Measurements from ENCODE around the gene SMC1A.
"Not testable (repeated sequence)": the region's sequence is repeated elsewhere in the genome, so short reads cannot be mapped to it uniquely, and the experiment has no call there.

The SMC1A gene

DNA sequence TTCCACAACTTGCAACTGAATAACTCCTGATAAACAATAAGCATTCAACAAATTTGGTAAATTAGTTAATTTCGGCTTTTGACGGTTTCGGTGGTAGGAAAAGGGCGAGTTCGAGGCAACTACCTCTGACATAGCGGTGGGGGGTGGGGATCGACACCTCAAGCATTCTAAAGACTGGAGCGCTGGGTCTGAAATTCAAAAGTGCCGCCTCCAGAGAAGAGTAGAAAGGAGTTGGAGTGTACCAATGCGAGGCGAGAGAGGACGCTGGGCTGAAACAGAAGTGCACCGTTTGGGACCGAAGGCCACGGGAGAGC lies 725 bp downstream of the SMC1A start:
- no peak for DNase-seq (ENCODE audit: low read depth)

DNA sequence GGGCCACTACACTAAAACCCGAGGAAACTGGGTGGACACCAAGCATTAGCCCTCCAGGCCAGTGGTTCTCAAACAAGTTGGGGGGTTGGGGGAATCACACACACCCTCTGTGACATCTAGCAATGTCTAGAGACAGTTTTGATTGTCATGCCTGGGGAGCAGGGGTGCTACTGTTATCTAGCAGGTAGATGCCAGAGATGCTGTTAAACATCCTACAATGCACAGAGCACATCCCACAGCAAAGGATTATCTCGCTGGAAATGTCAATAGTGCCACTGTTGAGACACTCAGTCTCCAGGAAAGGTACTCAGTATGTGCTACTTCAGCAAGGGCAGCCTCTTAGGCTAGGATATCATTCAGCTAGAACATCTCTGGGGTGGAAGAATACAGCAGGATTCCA lies 1.3 kb downstream of the SMC1A start:
- no peak for DNase-seq (ENCODE audit: low read depth)

- DNase-seq (ENCODE audit: low read depth), result not testable (repeated sequence)
These were observed 2.1 kb downstream of the SMC1A start for GRCh38 chrX:53420351-53420750.

- DNase-seq (ENCODE audit: low read depth), result no peak
These were observed 10.0 kb downstream of the SMC1A start for GRCh38 chrX:53412446-53412845.

GRCh38 chrX:53403535-53403934 lies 18.9 kb downstream of the SMC1A start:
- DNase-seq (ENCODE audit: low read depth), result no peak

- no peak for DNase-seq (ENCODE audit: low read depth)
These were observed 24.2 kb downstream of the SMC1A start for GRCh38 chrX:53398216-53398615.

GRCh38 chrX:53395605-53396298 lies 26.7 kb downstream of the SMC1A start:
- no peak for DNase-seq (ENCODE audit: low read depth)

DNA sequence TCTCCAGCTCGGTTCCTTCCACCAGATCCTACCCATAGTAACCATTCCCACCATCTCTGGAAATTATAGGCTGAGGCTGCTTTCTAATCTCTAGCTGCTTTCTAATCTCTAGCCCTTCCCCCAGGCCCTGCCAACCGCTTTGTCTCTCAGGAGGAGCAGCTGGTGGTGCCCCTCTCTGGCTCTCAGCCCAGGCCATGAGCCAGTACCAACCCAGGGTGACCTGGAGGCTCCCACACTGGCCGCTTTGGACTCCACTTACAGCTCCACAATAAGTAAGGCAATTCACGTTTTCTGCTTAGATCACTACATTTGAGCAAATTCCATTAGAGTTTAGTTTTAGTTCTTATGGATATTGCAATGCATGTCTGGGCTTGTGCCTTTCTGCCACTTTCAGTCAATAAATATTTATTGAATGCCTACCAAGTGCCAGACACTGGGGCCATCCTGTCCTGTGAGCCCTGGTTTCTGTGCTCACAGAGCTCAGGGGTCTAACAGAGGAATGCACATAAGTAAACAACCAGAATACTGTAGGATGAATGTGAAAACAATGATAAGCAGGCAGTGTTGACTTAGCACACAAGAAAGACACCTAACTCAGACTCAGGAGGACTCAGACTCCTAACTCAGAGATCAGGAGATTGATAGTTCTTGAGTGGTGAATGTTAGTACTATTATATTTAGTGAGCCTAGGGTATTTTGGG lies 38.9 kb downstream of the SMC1A start:
- no peak for DNase-seq (ENCODE audit: low read depth)

DNA sequence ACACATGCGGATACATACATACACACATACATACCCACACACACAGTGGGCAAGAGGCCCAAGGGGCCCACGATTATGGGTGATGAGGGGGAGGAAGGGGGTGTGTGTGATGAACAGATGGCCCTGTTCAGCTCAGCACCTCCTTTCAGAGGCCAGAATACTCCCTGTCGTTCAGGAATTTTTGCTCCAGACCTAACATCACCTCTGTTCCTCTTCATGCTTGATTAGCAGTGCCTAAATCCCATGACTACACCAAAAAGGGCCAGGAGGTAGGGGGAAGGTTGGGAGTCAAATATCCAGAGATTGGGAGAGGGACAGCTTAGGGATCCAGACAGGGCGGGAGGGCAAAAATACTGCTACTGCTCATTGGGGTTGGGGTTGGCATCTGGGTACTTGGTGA lies 42.7 kb downstream of the SMC1A start:
- no peak for DNase-seq (ENCODE audit: low read depth)

DNA sequence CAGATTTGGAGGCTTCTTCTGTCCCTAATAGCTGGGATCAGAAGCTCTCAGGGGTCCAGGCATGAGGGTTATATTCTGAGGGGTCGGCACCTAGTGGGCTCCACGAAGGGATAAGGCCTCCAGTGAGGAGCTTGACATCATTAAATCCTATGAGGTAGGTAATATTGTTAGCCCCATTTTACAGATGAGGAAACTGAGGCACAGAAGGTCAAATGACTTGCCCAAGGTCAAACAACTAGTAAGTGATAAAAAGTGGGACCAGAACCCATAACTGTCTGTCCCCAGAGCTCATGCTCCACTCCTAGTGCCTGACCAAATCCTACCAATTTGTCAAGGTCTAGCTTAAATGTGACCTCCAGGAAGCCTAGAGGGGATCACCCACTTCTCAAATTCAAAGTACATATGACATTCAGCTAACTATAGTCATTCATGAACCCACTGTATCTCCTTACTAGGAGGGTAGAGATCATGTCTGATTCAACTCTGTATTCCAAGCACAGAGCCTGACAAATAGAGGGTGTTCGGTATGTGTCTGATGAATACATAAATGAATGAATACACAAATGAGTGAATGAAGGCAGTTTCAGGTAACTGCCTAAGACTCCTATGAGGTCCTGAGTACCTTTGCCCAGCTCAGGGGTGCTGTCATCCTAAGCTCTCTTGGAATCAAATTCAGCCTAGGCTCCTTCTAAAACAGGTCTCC lies 43.3 kb downstream of the SMC1A start:
- no peak for DNase-seq (ENCODE audit: low read depth)

DNA sequence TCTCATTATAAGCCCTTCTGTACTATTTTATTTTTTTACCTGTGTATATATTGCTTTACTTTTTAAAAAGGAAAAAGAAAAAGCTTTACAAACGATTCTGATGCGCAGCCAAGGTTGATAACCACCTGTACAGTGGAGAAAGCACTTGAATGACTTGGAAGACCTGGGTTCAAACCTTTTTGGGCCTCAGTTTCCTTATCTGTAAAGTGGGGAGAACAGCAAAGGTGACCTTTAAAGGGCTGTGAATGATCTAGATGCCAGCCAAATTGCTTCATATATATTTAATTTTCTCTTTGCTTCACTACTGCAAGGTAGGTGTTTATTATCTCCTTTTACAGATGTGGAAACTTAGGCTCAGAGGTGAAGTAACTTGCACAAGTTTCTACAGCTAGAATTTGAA lies 45.0 kb downstream of the SMC1A start:
- DNase-seq (ENCODE audit: low read depth), result no peak

GRCh38 chrX:53376888-53377287 lies 45.6 kb downstream of the SMC1A start:
- DNase-seq (ENCODE audit: low read depth), result no peak

- DNase-seq (ENCODE audit: low read depth), result no peak
These were observed 47.5 kb downstream of the SMC1A start for GRCh38 chrX:53374923-53375322.

GRCh38 chrX:53374222-53374820 lies 48.1 kb downstream of the SMC1A start:
- DNase-seq (ENCODE audit: low read depth), result no peak

GRCh38 chrX:53373307-53373706 lies 49.1 kb downstream of the SMC1A start:
- no peak for DNase-seq (ENCODE audit: low read depth)

DNA sequence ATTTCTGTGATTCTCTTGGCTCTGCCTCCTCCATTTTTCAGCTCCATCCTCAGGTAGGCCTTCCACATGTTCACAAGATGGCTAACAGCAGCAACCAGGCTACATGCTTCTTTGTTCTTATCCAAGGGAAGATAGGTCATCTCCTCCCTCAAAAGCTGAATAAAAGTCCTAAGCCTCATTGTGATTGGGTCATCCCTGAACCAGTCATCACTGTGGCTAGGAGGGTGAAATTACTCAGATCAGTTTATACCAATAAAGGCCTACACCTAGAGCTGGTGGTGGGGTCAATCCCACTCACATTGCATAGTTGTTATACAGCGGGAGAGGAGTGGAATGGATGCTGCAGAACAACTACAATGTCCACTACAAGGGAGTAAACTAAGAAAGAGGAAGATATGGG lies 56.0 kb downstream of the SMC1A start:
- not testable (repeated sequence) for DNase-seq (ENCODE audit: low read depth)

- no peak for DNase-seq (ENCODE audit: low read depth)
These were observed 60.0 kb downstream of the SMC1A start for GRCh38 chrX:53362449-53362848.

- DNase-seq (ENCODE audit: low read depth), result no peak
These were observed 64.5 kb downstream of the SMC1A start for GRCh38 chrX:53357799-53358530.

GRCh38 chrX:53356186-53356585 lies 66.3 kb downstream of the SMC1A start:
- DNase-seq (ENCODE audit: low read depth), result no peak

DNA sequence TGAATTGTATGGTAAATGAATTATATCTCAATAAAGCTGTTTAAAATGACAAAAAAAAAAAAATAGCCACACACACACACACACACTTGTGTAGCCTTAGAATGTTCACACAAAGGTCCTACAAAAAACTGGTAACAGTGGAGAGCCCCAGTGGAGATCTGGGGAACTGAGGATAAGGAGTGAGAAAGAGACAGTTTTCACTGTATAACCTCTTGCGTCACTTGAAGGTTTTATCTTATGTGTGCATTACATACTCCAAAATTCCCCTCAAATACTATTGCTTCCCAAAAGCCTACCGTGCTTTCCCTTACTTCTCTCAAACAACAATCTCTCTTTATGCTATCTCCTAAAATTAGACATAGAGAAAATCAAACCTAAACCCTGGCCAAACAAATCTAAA lies 67.8 kb downstream of the SMC1A start:
- no peak for DNase-seq (ENCODE audit: low read depth)

- no peak for DNase-seq (ENCODE audit: low read depth)
These were observed 74.5 kb downstream of the SMC1A start for GRCh38 chrX:53347948-53348347.
